ENCODE results near the gene C5orf15. TPM values are rescaled to one million over a fixed set of nuclear protein-coding genes. Genes with fewer than 3 reads are reported as not detected.

C5orf15 gene
- total RNA-seq, 1 donor from 2014 or later = 70.2 TPM

DNA sequence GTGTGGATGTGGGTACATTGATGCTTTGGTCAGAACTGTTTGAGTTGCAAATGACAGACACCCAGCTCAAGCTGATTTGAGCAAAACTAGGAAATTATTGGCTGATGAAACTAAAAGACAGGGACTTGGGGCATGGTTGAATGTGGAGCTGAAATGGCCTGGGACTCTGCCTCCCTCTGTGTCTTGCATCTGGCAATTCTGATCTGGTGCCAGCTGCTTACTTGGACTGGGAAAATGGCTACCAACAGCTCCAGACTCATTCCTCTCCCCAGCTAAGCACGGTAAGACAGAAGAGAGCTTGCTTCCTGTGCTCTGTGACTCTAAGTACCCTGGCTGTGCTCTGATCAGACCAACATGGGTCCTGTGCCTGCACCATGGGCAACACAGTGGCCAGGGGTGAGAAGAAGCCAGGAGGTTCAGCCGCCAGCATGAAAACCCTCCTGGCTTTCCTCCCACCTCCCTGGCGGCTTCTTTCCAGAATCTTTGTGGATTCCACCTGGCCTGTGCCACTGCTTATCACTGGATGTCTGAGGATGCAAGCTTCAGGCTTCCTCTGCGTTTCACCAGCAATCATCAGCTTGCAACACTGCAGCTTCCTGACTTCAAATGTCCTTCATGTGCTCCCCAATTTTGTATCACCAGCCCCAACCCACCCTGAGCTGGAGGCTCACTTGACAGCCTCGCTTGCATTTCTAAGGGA is 44.1 kb downstream of the C5orf15 start:
- H3K27me3 ChIP-seq (ENCODE audit: control insufficient read depth, insufficient read depth, low read length) = no peaks in the 10 kb centered on the region
- no peak for DNase-seq (ENCODE audit: low read depth)
- TF ChIP-seq CTCF (IDR thresholded peaks at IDR 0.05; ENCODE audit: insufficient read depth, low read length, poor library complexity, severe bottlenecking) = no peak
- no peak overlapping the region for H3K4me3 ChIP-seq (ENCODE audit: low read depth, low read length)
- no peaks in the 10 kb centered on the region for H3K36me3 ChIP-seq (ENCODE audit: control insufficient read depth, insufficient read depth, low read length)

- Histone ChIP-seq H3K36me3 (ENCODE audit: control insufficient read depth, insufficient read depth, low read length) (no peaks in the 10 kb centered on the region), H3K4me3 (ENCODE audit: low read depth, low read length) (no peak overlapping the region), H3K27me3 (ENCODE audit: control insufficient read depth, insufficient read depth, low read length) (no peaks in the 10 kb centered on the region)
- DNase-seq (ENCODE audit: low read depth) = no peak
- no peak for TF ChIP-seq CTCF (IDR thresholded peaks at IDR 0.05; ENCODE audit: insufficient read depth, low read length, poor library complexity, severe bottlenecking)
These were observed 46.4 kb downstream of the C5orf15 start for GRCh38 chr5:133921979-133922378.

DNA sequence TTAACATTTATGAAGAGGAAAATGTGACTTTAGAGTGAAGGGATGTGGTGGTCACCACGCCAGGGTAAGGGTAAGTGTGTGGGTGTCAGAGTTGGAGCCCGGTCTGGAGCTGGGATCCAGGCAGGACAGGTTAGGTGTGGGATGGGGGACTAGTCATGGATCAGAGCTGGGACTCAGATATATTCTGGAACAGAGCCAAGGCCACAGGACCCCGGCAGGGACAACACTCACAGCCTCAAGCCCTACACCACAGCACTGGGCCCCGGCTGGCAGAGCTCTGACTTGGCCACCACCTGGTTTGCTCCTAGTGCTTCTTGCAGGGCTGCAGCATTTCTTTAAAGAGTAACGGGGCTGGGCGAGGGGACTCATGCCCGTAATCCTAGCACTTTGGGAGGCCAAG is 47.4 kb downstream of the C5orf15 start:
- no peaks in the 10 kb centered on the region for H3K27me3 ChIP-seq (ENCODE audit: control insufficient read depth, insufficient read depth, low read length)

GRCh38 chr5:133919148-133920136 is 49.0 kb downstream of the C5orf15 start:
- no peaks in the 10 kb centered on the region for H3K27me3 ChIP-seq (ENCODE audit: control insufficient read depth, insufficient read depth, low read length)
- no peak overlapping the region for H3K4me3 ChIP-seq (ENCODE audit: low read depth, low read length)
- no peaks in the 10 kb centered on the region for H3K36me3 ChIP-seq (ENCODE audit: control insufficient read depth, insufficient read depth, low read length)
- no peak for DNase-seq (ENCODE audit: low read depth)
- no peak for TF ChIP-seq CTCF (IDR thresholded peaks at IDR 0.05; ENCODE audit: insufficient read depth, low read length, poor library complexity, severe bottlenecking)

More for the DNA sequence above, 47.4 kb downstream of the C5orf15 start:
- Histone ChIP-seq H3K4me3 (ENCODE audit: low read depth, low read length) (no peak overlapping the region), H3K36me3 (ENCODE audit: control insufficient read depth, insufficient read depth, low read length) (no peaks in the 10 kb centered on the region)
- DNase-seq (ENCODE audit: low read depth) = no peak
- no peak for TF ChIP-seq CTCF (IDR thresholded peaks at IDR 0.05; ENCODE audit: insufficient read depth, low read length, poor library complexity, severe bottlenecking)

GRCh38 chr5:133918731-133919130 is 49.7 kb downstream of the C5orf15 start:
- Histone ChIP-seq H3K4me3 (ENCODE audit: low read depth, low read length) (no peak overlapping the region), H3K27me3 (ENCODE audit: control insufficient read depth, insufficient read depth, low read length) (no peaks in the 10 kb centered on the region), H3K36me3 (ENCODE audit: control insufficient read depth, insufficient read depth, low read length) (no peaks in the 10 kb centered on the region)
- TF ChIP-seq CTCF (IDR thresholded peaks at IDR 0.05; ENCODE audit: insufficient read depth, low read length, poor library complexity, severe bottlenecking) = no peak
- no peak for DNase-seq (ENCODE audit: low read depth)

All from kidney epithelial cell (primary cell).